K562 (cell line): ENCODE results near the gene CBX4. TPM values are rescaled to one million over a fixed set of nuclear protein-coding genes. Genes with fewer than 3 reads are reported as not detected.
A peak's percentile ranks its signal among the peaks of the same experiment; 100 is the strongest.

ENCODE experiments used
- ATAC-seq: fragments of 200-7000 bp; cut with Tn5 transposase; 3 replicates; pipeline ENCODE4 v1.9.1; 2020; ENCODE audit warnings: moderate library complexity
- BruUV-seq: library from RNA; stranded (reverse); fragments of 400-500 nt; replicated peaks from 2 replicates; lab custom pipeline; 2021; lab: Mats Ljungman, UMichigan
- CTCF ChIA-PET: fragments of 300-600 bp; formaldehyde crosslinking; extraction: SDS; loops from one replicate; lab custom pipeline; 2021; ENCODE audit warnings: low intra/inter-chr PET ratio; lab: Yijun Ruan, JAX
- POLR2A ChIA-PET: fragments of 300-600, 350-650 bp; sonication (Branson Sonifier 250); formaldehyde crosslinking; extraction: SDS; loops from one replicate; lab custom pipeline; 2021; ENCODE audit warnings: antibody characterized with exemption, inconsistent platforms; lab: Yijun Ruan, JAX
- DNase-seq, 4 experiments: peaks; one replicate each; pipeline versions ENCODE4 v3.0.0 to v3.0.0-alpha.2; 2011 to 2018; ENCODE audit warnings: low spot score in 3 of 4, mixed read lengths in 3 of 4; ENCODE audit errors: extremely low read depth in 1 of 4
- FAIRE-seq: peaks from 2 replicates; lab custom pipeline; 2011; peaks lifted over from hg19 to GRCh38; lab: Jason Lieb, UNC
- H2AFZ ChIP-seq: 2 replicates; pipeline ENCODE4 v1.6.0; 2011; ENCODE audit warnings: low read depth, low read length, control low read depth, inconsistent platforms
- H3K27ac ChIP-seq: fragments of 200-600 bp; 3 replicates; pipeline ENCODE4 v1.8.0; 2011; ENCODE audit warnings: low read depth, mild to moderate bottlenecking, control low read depth, inconsistent platforms, low read length, moderate library complexity, mixed read lengths; ENCODE audit errors: extremely low read depth
- H3K27me3 ChIP-seq, 2 experiments: fragments of 300-600 bp in 1 of 2; 2 replicates in 1 of 2; 3 replicates in 1 of 2; pipeline versions ENCODE4 v1.6.0 to v1.8.0; 2011; ENCODE audit warnings: inconsistent platforms in 2 of 2, low read length in 2 of 2, mild to moderate bottlenecking in 1 of 2, mixed read lengths in 1 of 2, moderate library complexity in 1 of 2; ENCODE audit not compliant: control insufficient read depth in 2 of 2, insufficient read depth in 2 of 2
- H3K36me3 ChIP-seq: fragments of 300-600 bp; 3 replicates; pipeline ENCODE4 v1.8.0; 2011; ENCODE audit warnings: mild to moderate bottlenecking, low read length, inconsistent platforms; ENCODE audit not compliant: control insufficient read depth, insufficient read depth
- H3K4me1 ChIP-seq, 2 experiments: fragments of 200-600 bp in 1 of 2; replicated peaks in 1 of 2; 2 replicates in 1 of 2; 3 replicates in 1 of 2; pipeline versions ENCODE4 v1.5.1 to v1.8.0; 2011; ENCODE audit warnings: inconsistent platforms in 2 of 2, low read length in 2 of 2, mild to moderate bottlenecking in 1 of 2, mixed read lengths in 1 of 2, moderate library complexity in 1 of 2; ENCODE audit not compliant: control insufficient read depth in 2 of 2, insufficient read depth in 2 of 2
- H3K4me2 ChIP-seq: 2 replicates; pipeline ENCODE4 v1.6.1; 2011; ENCODE audit warnings: low read length, control low read depth, inconsistent platforms, mixed read lengths; ENCODE audit not compliant: insufficient read depth
- H3K4me3 ChIP-seq: fragments of 200-600 bp; sonication (generic), shearing (Covaris generic); 2 replicates; pipeline ENCODE4 v1.5.1; 2016; ENCODE audit warnings: control low read depth, inconsistent platforms
- H3K79me2 ChIP-seq: fragments of 200-600 bp; 3 replicates; pipeline ENCODE4 v1.8.0; 2011; ENCODE audit warnings: low read length, inconsistent platforms; ENCODE audit not compliant: control insufficient read depth, insufficient read depth
- H3K9ac ChIP-seq, 2 experiments: 2 replicates each; pipeline versions ENCODE4 v1.6.0 to v1.6.1; 2011; ENCODE audit warnings: low read depth in 2 of 2, low read length in 2 of 2, control low read depth in 1 of 2, inconsistent platforms in 1 of 2, mild to moderate bottlenecking in 1 of 2, mixed read lengths in 1 of 2; ENCODE audit not compliant: insufficient read depth in 1 of 2
- H3K9me1 ChIP-seq: one replicate; pipeline ENCODE4 v1.6.0; 2011; ENCODE audit warnings: inconsistent platforms, mild to moderate bottlenecking, low read length, moderate library complexity; ENCODE audit not compliant: control insufficient read depth, insufficient read depth
- H3K9me3 ChIP-seq: replicated peaks from 2 replicates; pipeline ENCODE4 v1.5.1; 2011; ENCODE audit warnings: low read depth, low read length, inconsistent platforms; ENCODE audit not compliant: control insufficient read depth, insufficient read depth
- H4K20me1 ChIP-seq: replicated peaks from 2 replicates; pipeline ENCODE4 v1.6.1; 2011; ENCODE audit warnings: low read length, inconsistent platforms, mixed read lengths; ENCODE audit not compliant: control insufficient read depth, insufficient read depth
- GABPB1 ChIP-seq: sonication (generic); formaldehyde crosslinking; IDR thresholded peaks from 2 replicates; pipeline ENCODE4 v1.8.0; 2022; ENCODE audit warnings: mild to moderate bottlenecking, missing genetic modification reagents
- KDM5B ChIP-seq: fragments of 200-600 bp; sonication (generic); IDR thresholded peaks from 2 replicates; pipeline ENCODE4 v1.6.1; 2012; ENCODE audit warnings: low read depth, mild to moderate bottlenecking, moderate library complexity, low read length, control low read depth, inconsistent platforms; ENCODE audit not compliant: insufficient replicate concordance
- MED1 ChIP-seq: sonication (generic); formaldehyde crosslinking; IDR thresholded peaks from 2 replicates; pipeline ENCODE4 v1.8.1; 2023; ENCODE audit warnings: missing genetic modification reagents, borderline replicate concordance
- U2AF2 ChIP-seq: fragments of 200-400 bp; formaldehyde crosslinking; optimal IDR thresholded peaks from 2 replicates; pipeline ENCODE3; 2017; ENCODE audit warnings: low read depth, mild to moderate bottlenecking, low read length
- ZC3H4 ChIP-seq: sonication (generic); formaldehyde crosslinking; IDR thresholded peaks from 2 replicates; pipeline ENCODE4 v1.9.0; 2021; ENCODE audit warnings: missing genetic modification reagents, borderline replicate concordance
- WGBS: fragments of 100-300 bp; shearing (Covaris generic); methylation state at CpG from one replicate; pipeline ENCODE4 v1.1.6; 2016; ENCODE audit warnings: low coverage, mixed read lengths; ENCODE audit not compliant: insufficient coverage; ENCODE audit errors: missing lambda C conversion rate; 5-methylcytosine and 5-hydroxymethylcytosine counted together
- in situ Hi-C: fragments of 300-500 bp; cut with MboI; formaldehyde crosslinking; loops from 4 replicates; pipeline ENCODE4 v1.15.0; 2018; ENCODE audit warnings: inconsistent platforms, mixed read lengths
- intact Hi-C: fragments of 100-400 bp; cut with micrococcal nuclease; formaldehyde crosslinking; loops from 2 replicates; pipeline ENCODE4 v1.14.2; 2022
- polyA plus RNA-seq, 8 experiments: library from polyadenylated mRNA; depleted of rRNA in 4 of 8; stranded (reverse) in 5 of 8; unstranded in 3 of 8; fragments of >200 nt; fragmentation: Nextera tagmentation in 2 of 8; fragmentation: Illumina TruSeq in 1 of 8; extraction: Ambion mirVana in 2 of 8; extraction: Trizol in 1 of 8; gene quantifications; 2 replicates each; pipeline versions ENCODE4 v1.2.1 to v1.2.3, GENCODE V29; 2011 to 2014; ENCODE audit warnings: inconsistent platforms in 1 of 8, missing spikeins in 1 of 8
- total RNA-seq, 7 experiments: library from RNA; depleted of rRNA in 6 of 7; stranded (reverse); fragments of >200 nt in 6 of 7; fragmentation: Illumina TruSeq in 2 of 7; extraction: Trizol in 2 of 7; gene quantifications; 2 replicates each; pipeline versions ENCODE4 v1.2.1 to v1.2.3, GENCODE V29; 2011 to 2021; ENCODE audit warnings: low replicate concordance in 1 of 7
- TF ChIP-seq, protein P1 (sequence below), 3 experiments: fragments of 200-800 bp in 1 of 3; sonication (Bioruptor generic) in 1 of 3; sonication (generic) in 1 of 3; formaldehyde crosslinking in 1 of 3; IDR thresholded peaks; 2 replicates each; pipeline versions ENCODE4 v1.6.1 to v1.8.0; 2016 to 2022; ENCODE audit warnings: mild to moderate bottlenecking in 2 of 3, missing compliant biosample characterization in 2 of 3, missing genetic modification characterization in 2 of 3, missing genetic modification reagents in 1 of 3

CBX4 gene
- total and polyA plus RNA-seq, 9 of the 15 experiments (the other 6 are each of a cell fraction or from before 2014, with no cell fraction given): 0.98 to 50.5 (median 10.0) TPM

- CTCF ChIA-PET: no interaction called here
- TF ChIP-seq, protein P1, sequence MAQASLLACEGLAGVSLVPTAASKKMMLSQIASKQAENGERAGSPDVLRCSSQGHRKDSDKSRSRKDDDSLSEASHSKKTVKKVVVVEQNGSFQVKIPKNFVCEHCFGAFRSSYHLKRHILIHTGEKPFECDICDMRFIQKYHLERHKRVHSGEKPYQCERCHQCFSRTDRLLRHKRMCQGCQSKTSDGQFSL (CRISPR knock-in tag; IDR thresholded peaks at IDR 0.05): 0 out of 2 replicates have a peak, but pooled peaks have one; percentile 35
- TF ChIP-seq, protein P1 (tag; IDR thresholded peaks at IDR 0.05): peak in 1 of 2 experiments; percentile 85; a peak in 1 of 4 replicates
- TF ChIP-seq ZC3H4 (CRISPR knock-in tag) (0 out of 2 replicates have a peak, but pooled peaks have one; percentile 59), U2AF2 (no peak), MED1 (CRISPR knock-in tag) (no peak), GABPB1 (CRISPR knock-in tag) (no peak), KDM5B (no peak)
- no TSS peak for BruUV-seq
- FAIRE-seq (no peak), ATAC-seq (no peak), DNase-seq (no peak)
- Histone ChIP-seq H3K9me1 (no peaks in the 10 kb centered on the region), H3K4me1 (peaks cover 36 to 77% of the 10 kb centered on the region in 2 experiments), H2AFZ (no peak overlapping the region), H4K20me1 (no peaks in the 10 kb centered on the region), H3K79me2 (no peaks in the 10 kb centered on the region), H3K27me3 (no peaks in the 10 kb centered on the region), H3K36me3 (no peaks in the 10 kb centered on the region), H3K4me3 (no peak overlapping the region), H3K9me3 (no peaks in the 10 kb centered on the region), H3K27ac (peak overlapping the region; percentile 84; the same call in 2 of the 3 replicates), H3K4me2 (no peak overlapping the region), H3K9ac (peak overlapping the region; percentile 31 to 55; a peak in 2 of 4 replicates)
- WGBS: 87% methylated on average over 22 of the region's 43 CpGs
- in situ Hi-C loops (no loop called here), intact Hi-C loops (loop anchor here (5.0 kb wide), 1 partner anchor 178 kb away; no protein-coding TSS in a partner anchor)
- POLR2A ChIA-PET: interaction anchor here (0.7 to 18.8 kb wide), 3 partner anchors 7 to 101 kb away, joined by 3 to 386 read pairs (median 18); partner anchors contain the start of gene CBX4
Observed at GRCh38 chr17:79814127-79814973, 24.9 kb downstream of the CBX4 start.
